SK-N-SH (cell line): ENCODE results near the gene DHRS12. TPM values are rescaled to one million over a fixed set of nuclear protein-coding genes. Genes with fewer than 3 reads are reported as not detected.

Experiments used
- CTCF ChIA-PET: fragments of 300-600, 350-600 bp; formaldehyde crosslinking; extraction: SDS; loops from one replicate; lab custom pipeline; 2021; lab: Yijun Ruan, JAX
- POLR2A ChIA-PET: fragments of 350-600 bp; sonication (Branson Sonifier 250); formaldehyde crosslinking; extraction: SDS; loops from one replicate; lab custom pipeline; 2020; ENCODE audit warnings: antibody characterized with exemption, inconsistent platforms; lab: Yijun Ruan, JAX
- DNase-seq: peaks from one replicate; pipeline ENCODE4 v3.0.0; 2012
- H2AFZ ChIP-seq: fragments of 200-600 bp; sonication (generic); 2 replicates; pipeline ENCODE4 v1.8.1; 2016; ENCODE audit warnings: antibody characterized with exemption, mild to moderate bottlenecking, low read depth
- H3F3A ChIP-seq: fragments of 200-600 bp; sonication (generic); replicated peaks from 2 replicates; pipeline ENCODE3; 2016; ENCODE audit warnings: antibody characterized with exemption, mild to moderate bottlenecking; ENCODE audit not compliant: insufficient read depth
- H3K27ac ChIP-seq, 2 experiments: fragments of 200-500 bp in 1 of 2; fragments of 200-600 bp in 1 of 2; sonication (Bioruptor generic) in 1 of 2; sonication (generic), shearing (Covaris generic) in 1 of 2; 2 replicates each; pipeline versions ENCODE4 v1.5.1 to v1.6.1; 2014 to 2016; ENCODE audit warnings: low read depth in 2 of 2, inconsistent platforms in 1 of 2, low read length in 1 of 2, mild to moderate bottlenecking in 1 of 2, mixed read lengths in 1 of 2
- H3K27me3 ChIP-seq: fragments of 200-600 bp; sonication (generic), shearing (Covaris generic); 2 replicates; pipeline ENCODE4 v1.6.1; 2016; ENCODE audit warnings: mixed run types; ENCODE audit not compliant: insufficient read depth
- H3K36me3 ChIP-seq, 2 experiments: fragments of 200-500 bp in 1 of 2; fragments of 200-600 bp in 1 of 2; sonication (Bioruptor generic) in 1 of 2; sonication (generic) in 1 of 2; replicated peaks in 1 of 2; 2 replicates each; pipeline versions ENCODE3 to v1.5.1; 2014 to 2016; ENCODE audit warnings: low read length in 1 of 2, mild to moderate bottlenecking in 1 of 2; ENCODE audit not compliant: insufficient read depth in 2 of 2, control insufficient read depth in 1 of 2
- H3K4me1 ChIP-seq, 2 experiments: fragments of 200-500 bp in 1 of 2; fragments of 200-600 bp in 1 of 2; sonication (Bioruptor generic) in 1 of 2; sonication (generic), shearing (Covaris generic) in 1 of 2; 2 replicates each; pipeline versions ENCODE4 v1.5.1 to v1.6.1; 2014 to 2016; ENCODE audit warnings: low read depth in 1 of 2, low read length in 1 of 2, mixed run types in 1 of 2; ENCODE audit not compliant: insufficient read depth in 2 of 2, control insufficient read depth in 1 of 2
- H3K4me2 ChIP-seq: fragments of 200-600 bp; sonication (generic), shearing (Covaris generic); 2 replicates; pipeline ENCODE4 v1.6.1; 2017; ENCODE audit warnings: mixed run types
- H3K4me3 ChIP-seq, 2 experiments: fragments of 200-500 bp in 1 of 2; fragments of 200-600 bp in 1 of 2; sonication (Bioruptor generic) in 1 of 2; sonication (generic), shearing (Covaris generic) in 1 of 2; 2 replicates each; pipeline versions ENCODE4 v1.5.1 to v1.8.1; 2014 to 2016; ENCODE audit warnings: low read depth in 2 of 2, inconsistent platforms in 1 of 2, low read length in 1 of 2, mild to moderate bottlenecking in 1 of 2, mixed read lengths in 1 of 2, moderate library complexity in 1 of 2
- H3K79me2 ChIP-seq: fragments of 200-600 bp; sonication (generic); 2 replicates; pipeline ENCODE4 v1.8.1; 2017; ENCODE audit warnings: mild to moderate bottlenecking; ENCODE audit not compliant: insufficient read depth
- H3K9ac ChIP-seq: fragments of 200-600 bp; sonication (generic); 2 replicates; pipeline ENCODE4 v1.6.1; 2017; ENCODE audit warnings: mixed run types
- H3K9me2 ChIP-seq: fragments of 200-600 bp; sonication (generic); 2 replicates; pipeline ENCODE4 v1.6.1; 2017; ENCODE audit warnings: mixed run types
- H3K9me3 ChIP-seq: fragments of 200-600 bp; sonication (generic); 2 replicates; pipeline ENCODE4 v1.6.1; 2017; ENCODE audit warnings: mixed run types, mild to moderate bottlenecking, moderate library complexity
- H4K20me1 ChIP-seq: fragments of 200-600 bp; sonication (generic); 2 replicates; pipeline ENCODE4 v1.6.1; 2017; ENCODE audit warnings: mild to moderate bottlenecking, mixed run types; ENCODE audit not compliant: insufficient read depth
- ELF1 ChIP-seq: IDR thresholded peaks from 2 replicates; pipeline ENCODE4 v1.4.0; 2012
- EP300 ChIP-seq, 2 experiments: IDR thresholded peaks; 2 replicates each; pipeline versions ENCODE4 v1.4.0 to v1.6.1; 2012; ENCODE audit warnings: borderline replicate concordance in 1 of 2, low read depth in 1 of 2, low read length in 1 of 2
- FOSL2 ChIP-seq: IDR thresholded peaks from 2 replicates; pipeline ENCODE4 v1.4.0; 2012; ENCODE audit warnings: low read depth, mild to moderate bottlenecking, moderate library complexity, borderline replicate concordance
- FOXJ3 ChIP-seq: sonication (generic); formaldehyde crosslinking; IDR thresholded peaks from 2 replicates; pipeline ENCODE4 v1.5.1; 2020; ENCODE audit warnings: mild to moderate bottlenecking, missing genetic modification reagents
- FOXM1 ChIP-seq: IDR thresholded peaks from 2 replicates; pipeline ENCODE4 v1.4.0; 2012; ENCODE audit warnings: low read depth, mild to moderate bottlenecking
- JUND ChIP-seq: IDR thresholded peaks from 2 replicates; pipeline ENCODE4 v1.4.0; 2012
- MAX ChIP-seq: IDR thresholded peaks from 2 replicates; pipeline ENCODE4 v1.4.0; 2012; ENCODE audit warnings: low read depth
- MEF2A ChIP-seq: IDR thresholded peaks from 2 replicates; pipeline ENCODE4 v1.4.0; 2012; ENCODE audit warnings: low read depth, borderline replicate concordance
- NFIC ChIP-seq: IDR thresholded peaks from 2 replicates; pipeline ENCODE4 v1.4.0; 2012; ENCODE audit warnings: borderline replicate concordance
- POLR2AphosphoS5 ChIP-seq: IDR thresholded peaks from 2 replicates; pipeline ENCODE4 v1.6.1; 2012; ENCODE audit warnings: low read depth, low read length
- TCF12 ChIP-seq: IDR thresholded peaks from 2 replicates; pipeline ENCODE4 v1.4.0; 2012
- TEAD4 ChIP-seq: IDR thresholded peaks from 2 replicates; pipeline ENCODE4 v1.4.0; 2012; ENCODE audit warnings: mild to moderate bottlenecking, borderline replicate concordance; ENCODE audit not compliant: insufficient read depth
- USF2 ChIP-seq: fragments of 150-350 bp; IDR thresholded peaks from 2 replicates; pipeline ENCODE4 v1.6.1; 2017; ENCODE audit warnings: antibody characterized with exemption, low read length, low read depth, borderline replicate concordance
- YY1 ChIP-seq: IDR thresholded peaks from 2 replicates; pipeline ENCODE4 v1.4.0; 2012; ENCODE audit warnings: low read depth, mild to moderate bottlenecking
- WGBS: methylation state at CpG from one replicate; pipeline ENCODE4 v1.1.6; 2017; ENCODE audit warnings: low lambda C conversion rate; 5-methylcytosine and 5-hydroxymethylcytosine counted together
- polyA plus RNA-seq, 3 experiments: library from polyadenylated mRNA; depleted of rRNA; stranded (reverse); fragments of >200 nt; gene quantifications; 2 replicates each; pipeline ENCODE4 v1.2.3, GENCODE V29; 2012
- TF ChIP-seq, protein P1 (sequence below): IDR thresholded peaks from 2 replicates; pipeline ENCODE4; 2012

DHRS12 gene
- polyA plus RNA-seq, 1 of the 3 experiments (the other 2 are of a cell fraction) = 9.6 TPM

GRCh38 chr13:51740698-51741097 is 63.3 kb downstream of the DHRS12 start:
- 61% methylated on average over 5 of the region's 5 CpGs for WGBS
- H3K4me2 ChIP-seq = no peak overlapping the region

DNA sequence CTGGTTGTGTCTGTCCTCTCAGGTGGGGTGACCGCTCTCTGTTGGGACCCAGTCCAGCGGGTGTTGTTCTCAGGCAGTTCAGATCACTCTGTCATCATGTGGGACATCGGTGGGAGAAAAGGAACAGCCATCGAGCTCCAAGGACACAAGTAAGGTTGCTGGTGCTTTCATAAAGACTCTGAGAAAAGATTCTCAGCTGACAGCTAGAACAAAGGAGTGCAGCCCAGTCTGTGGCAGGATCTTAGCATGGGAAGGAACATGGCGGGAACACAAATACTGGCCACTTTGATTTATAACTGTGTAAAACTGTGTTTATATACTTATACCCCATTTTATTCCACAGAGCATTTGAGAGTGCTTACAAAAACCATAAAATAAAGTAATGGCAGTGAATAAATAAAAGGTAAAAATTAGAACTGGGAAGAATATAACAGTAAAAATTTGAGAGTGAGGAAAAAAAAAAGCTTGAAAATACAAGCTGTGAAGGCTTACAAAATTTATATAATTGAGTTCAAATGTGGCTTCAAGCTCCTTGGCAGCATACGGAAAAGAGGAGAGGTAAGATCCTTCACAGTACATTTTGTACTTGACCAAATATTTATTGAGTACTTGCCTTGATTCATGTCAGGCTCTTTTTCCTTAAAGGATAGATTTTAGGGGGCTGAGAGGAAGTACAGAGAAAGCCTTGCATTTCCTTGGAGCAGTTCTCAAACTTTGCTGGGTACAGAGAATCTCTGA is 64.8 kb downstream of the DHRS12 start:
- Histone ChIP-seq H3F3A (no peaks in the 10 kb centered on the region), H3K4me3 (no peak overlapping the region), H3K9ac (no peak overlapping the region), H3K36me3 (peaks cover 5 to 20% of the 10 kb centered on the region in 2 experiments), H4K20me1 (no peaks in the 10 kb centered on the region)
- CTCF ChIA-PET = interaction anchor here (0.7 to 1.3 kb wide), 2 partner anchors 15 to 59 kb away, joined by 3 read pairs; no protein-coding TSS in a partner anchor
- no peak for TF ChIP-seq MEF2A
- TF ChIP-seq, all 33 proteins: peak for 0
- H3K27ac ChIP-seq = no peak overlapping the region
- H3K27me3 ChIP-seq = no peaks in the 10 kb centered on the region
- POLR2A ChIA-PET = no interaction called here
- no peaks in the 10 kb centered on the region for H3K79me2 ChIP-seq
- no peak for DNase-seq
- WGBS = 94% methylated on average over 6 of the region's 6 CpGs
- H3K9me2 ChIP-seq = no peaks in the 10 kb centered on the region
- no peaks in the 10 kb centered on the region for H3K9me3 ChIP-seq
- peaks cover 6 to 9% of the 10 kb centered on the region in 2 experiments for H3K4me1 ChIP-seq
- H3K4me2 ChIP-seq = no peak overlapping the region
- H2AFZ ChIP-seq = no peak overlapping the region

More at GRCh38 chr13:51740698-51741097, 63.3 kb downstream of the DHRS12 start:
- Histone ChIP-seq H3K9me2 (no peaks in the 10 kb centered on the region), H3K9me3 (no peaks in the 10 kb centered on the region), H3K4me3 (no peak overlapping the region), H3K36me3 (peaks cover 7 to 20% of the 10 kb centered on the region in 2 experiments), H3K4me1 (peaks cover 6 to 9% of the 10 kb centered on the region in 2 experiments), H3K27ac (peak overlapping the region in 1 of 2 experiments; percentile 20; a peak in 2 of 4 replicates), H3K9ac (no peak overlapping the region), H3K79me2 (no peaks in the 10 kb centered on the region), H3F3A (no peaks in the 10 kb centered on the region), H4K20me1 (no peaks in the 10 kb centered on the region), H2AFZ (no peak overlapping the region), H3K27me3 (no peaks in the 10 kb centered on the region)
- CTCF ChIA-PET = no interaction called here
- no peak for DNase-seq
- TF ChIP-seq FOXJ3 (CRISPR knock-in tag) (no peak), FOSL2 (peak; percentile 24; the same call in 1 of the 2 replicates), EP300 (IDR thresholded peaks at IDR 0.05; ENCODE audit: borderline replicate concordance in 1 of 2, low read depth in 1 of 2, low read length in 1 of 2) (peak in 1 of 2 experiments; percentile 37; a peak in 1 of 4 replicates), POLR2AphosphoS5 (no peak), NFIC (peak; percentile 33; the same call in 1 of the 2 replicates), ELF1 (no peak), USF2 (no peak), TCF12 (peak; percentile 61), TEAD4 (no peak; the same call in 1 of the 2 replicates), YY1 (no peak), MAX (no peak), FOXM1 (no peak), JUND (peak; percentile 48; the same call in 1 of the 2 replicates), MEF2A (no peak)
- TF ChIP-seq, protein P1, sequence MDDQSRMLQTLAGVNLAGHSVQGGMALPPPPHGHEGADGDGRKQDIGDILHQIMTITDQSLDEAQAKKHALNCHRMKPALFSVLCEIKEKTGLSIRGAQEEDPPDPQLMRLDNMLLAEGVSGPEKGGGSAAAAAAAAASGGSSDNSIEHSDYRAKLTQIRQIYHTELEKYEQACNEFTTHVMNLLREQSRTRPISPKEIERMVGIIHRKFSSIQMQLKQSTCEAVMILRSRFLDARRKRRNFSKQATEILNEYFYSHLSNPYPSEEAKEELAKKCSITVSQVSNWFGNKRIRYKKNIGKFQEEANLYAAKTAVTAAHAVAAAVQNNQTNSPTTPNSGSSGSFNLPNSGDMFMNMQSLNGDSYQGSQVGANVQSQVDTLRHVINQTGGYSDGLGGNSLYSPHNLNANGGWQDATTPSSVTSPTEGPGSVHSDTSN = peak; percentile 45
- POLR2A ChIA-PET = interaction anchor here (0.5 kb wide), 1 partner anchor 106 kb away, joined by 4 read pairs; no protein-coding TSS in a partner anchor
